Measurements from ENCODE around the gene AGMO. TPM values are rescaled to one million over a fixed set of nuclear protein-coding genes. Genes with fewer than 3 reads are reported as not detected.

Gene AGMO
- total RNA-seq, 1 donor from 2014 or later: 0.36 TPM

DNA sequence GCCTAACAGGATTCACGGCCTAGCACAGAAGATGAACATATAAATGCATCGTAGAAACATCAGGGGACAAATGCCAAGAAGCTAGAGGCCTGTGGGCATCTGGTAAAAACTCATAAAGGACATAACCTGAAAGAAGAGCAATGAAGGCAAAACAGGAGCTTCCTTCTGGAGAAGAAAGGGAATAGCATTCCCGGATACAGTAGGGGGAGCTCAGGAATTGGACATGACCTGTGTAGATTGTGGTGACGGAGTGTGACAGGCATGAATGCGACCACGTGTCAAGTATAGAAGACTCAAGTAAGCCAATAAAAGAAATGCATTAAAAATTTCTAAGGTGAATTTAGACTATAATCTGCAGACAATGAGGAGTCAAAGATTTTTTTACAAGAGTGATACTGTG lies 270.1 kb downstream of the AGMO start:
- intact Hi-C loops (cut with micrococcal nuclease): no loop called here
- no peaks in the 10 kb centered on the region for H3K36me3 ChIP-seq
- DNase-seq: no peak
- H3K27me3 ChIP-seq (ENCODE audit: low read depth): no peaks in the 10 kb centered on the region
- no peaks in the 10 kb centered on the region for H3K9me3 ChIP-seq (replicated peaks)
- no peak overlapping the region for H3K4me3 ChIP-seq
- H3K4me1 ChIP-seq: no peaks in the 10 kb centered on the region
- no peak overlapping the region for H3K27ac ChIP-seq (replicated peaks)
- TF ChIP-seq, protein P1, sequence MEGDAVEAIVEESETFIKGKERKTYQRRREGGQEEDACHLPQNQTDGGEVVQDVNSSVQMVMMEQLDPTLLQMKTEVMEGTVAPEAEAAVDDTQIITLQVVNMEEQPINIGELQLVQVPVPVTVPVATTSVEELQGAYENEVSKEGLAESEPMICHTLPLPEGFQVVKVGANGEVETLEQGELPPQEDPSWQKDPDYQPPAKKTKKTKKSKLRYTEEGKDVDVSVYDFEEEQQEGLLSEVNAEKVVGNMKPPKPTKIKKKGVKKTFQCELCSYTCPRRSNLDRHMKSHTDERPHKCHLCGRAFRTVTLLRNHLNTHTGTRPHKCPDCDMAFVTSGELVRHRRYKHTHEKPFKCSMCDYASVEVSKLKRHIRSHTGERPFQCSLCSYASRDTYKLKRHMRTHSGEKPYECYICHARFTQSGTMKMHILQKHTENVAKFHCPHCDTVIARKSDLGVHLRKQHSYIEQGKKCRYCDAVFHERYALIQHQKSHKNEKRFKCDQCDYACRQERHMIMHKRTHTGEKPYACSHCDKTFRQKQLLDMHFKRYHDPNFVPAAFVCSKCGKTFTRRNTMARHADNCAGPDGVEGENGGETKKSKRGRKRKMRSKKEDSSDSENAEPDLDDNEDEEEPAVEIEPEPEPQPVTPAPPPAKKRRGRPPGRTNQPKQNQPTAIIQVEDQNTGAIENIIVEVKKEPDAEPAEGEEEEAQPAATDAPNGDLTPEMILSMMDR (IDR thresholded peaks at IDR 0.05; ENCODE audit: borderline replicate concordance): no peak

DNA sequence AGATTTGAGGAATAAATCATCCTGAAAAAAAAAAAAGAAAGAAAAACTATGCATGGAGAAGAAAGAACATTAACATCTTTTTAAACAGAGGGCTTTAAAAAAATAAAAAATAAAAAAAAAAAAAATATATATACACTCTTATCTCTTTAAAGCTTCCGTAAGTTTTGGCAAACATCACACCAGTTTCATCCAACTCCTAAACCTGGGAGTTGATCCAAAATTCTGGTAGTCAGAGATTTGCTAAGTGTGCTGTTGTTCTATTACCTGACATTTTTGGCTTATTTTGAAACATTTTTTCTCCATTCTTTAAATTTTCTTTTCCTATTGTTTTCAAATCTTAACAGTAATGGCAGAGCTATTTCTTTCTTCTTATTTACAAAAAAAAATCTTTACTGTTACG lies 273.1 kb downstream of the AGMO start:
- no peaks in the 10 kb centered on the region for H3K27me3 ChIP-seq (ENCODE audit: low read depth)
- H3K9me3 ChIP-seq (replicated peaks): peaks cover 24% of the 10 kb centered on the region
- TF ChIP-seq, protein P1 (IDR thresholded peaks at IDR 0.05; ENCODE audit: borderline replicate concordance): no peak
- DNase-seq: no peak
- intact Hi-C loops (cut with micrococcal nuclease): no loop called here
- no peaks in the 10 kb centered on the region for H3K4me1 ChIP-seq
- no peak overlapping the region for H3K27ac ChIP-seq (replicated peaks)
- H3K4me3 ChIP-seq: no peak overlapping the region
- H3K36me3 ChIP-seq: no peaks in the 10 kb centered on the region

DNA sequence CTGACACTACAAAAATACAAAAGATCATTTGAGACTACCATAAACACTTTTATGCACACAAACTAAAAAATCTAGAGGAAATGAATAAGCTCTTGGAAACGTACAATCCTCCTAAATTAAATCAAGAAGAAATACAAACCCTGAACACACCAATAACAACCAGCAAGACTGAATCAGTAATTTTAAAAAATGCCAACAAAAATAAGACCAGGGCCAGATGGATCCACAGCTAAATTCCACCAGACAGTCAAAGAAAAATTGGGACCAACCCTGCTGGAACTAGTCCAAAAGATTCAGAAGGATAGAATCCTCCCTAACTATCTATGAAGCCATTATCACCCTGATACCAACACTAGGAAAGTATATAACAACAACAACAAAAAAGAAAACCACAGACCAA lies 277.4 kb downstream of the AGMO start:
- Histone ChIP-seq H3K36me3 (no peaks in the 10 kb centered on the region), H3K27ac (replicated peaks) (no peak overlapping the region), H3K9me3 (replicated peaks) (peaks cover 50% of the 10 kb centered on the region), H3K4me3 (no peak overlapping the region), H3K27me3 (ENCODE audit: low read depth) (no peaks in the 10 kb centered on the region), H3K4me1 (no peaks in the 10 kb centered on the region)
- intact Hi-C loops (cut with micrococcal nuclease): no loop called here
- TF ChIP-seq, protein P1 (IDR thresholded peaks at IDR 0.05; ENCODE audit: borderline replicate concordance): no peak
- DNase-seq: no peak

DNA sequence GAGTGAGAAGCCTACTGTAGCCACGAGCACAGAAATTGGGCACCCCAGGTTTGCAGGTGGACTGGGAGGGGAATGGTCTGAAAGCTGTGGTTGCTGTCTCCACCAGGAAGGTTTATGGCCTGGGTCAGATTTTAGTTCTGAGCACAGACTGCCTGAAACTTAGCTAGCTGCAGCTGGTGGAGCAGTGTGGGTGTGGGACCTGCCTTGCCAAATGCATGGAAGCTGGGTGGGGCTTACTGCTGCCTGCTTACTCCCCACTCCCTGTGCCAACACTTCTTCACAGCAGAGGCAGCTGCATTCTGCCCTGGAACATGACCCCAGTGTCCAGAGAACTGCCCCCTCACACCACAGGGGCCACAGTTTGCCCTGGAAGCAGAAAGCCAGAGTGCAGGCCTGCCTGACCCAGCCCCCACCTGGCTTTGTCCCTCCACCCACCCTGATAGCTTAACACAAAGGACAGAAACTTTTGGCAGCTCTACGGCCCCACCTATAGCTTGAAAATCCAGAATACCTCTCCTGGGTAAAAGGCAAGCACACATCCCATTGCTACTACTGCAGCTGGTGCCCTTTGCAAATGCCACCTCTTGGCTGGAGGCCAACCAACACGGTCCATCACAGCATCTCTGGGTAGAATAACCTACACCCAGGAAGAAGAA lies 281.6 kb downstream of the AGMO start:
- no peaks in the 10 kb centered on the region for H3K27me3 ChIP-seq (ENCODE audit: low read depth)
- H3K36me3 ChIP-seq: no peaks in the 10 kb centered on the region
- no peaks in the 10 kb centered on the region for H3K4me1 ChIP-seq
- H3K27ac ChIP-seq (replicated peaks): no peak overlapping the region
- intact Hi-C loops (cut with micrococcal nuclease): no loop called here
- TF ChIP-seq, protein P1 (IDR thresholded peaks at IDR 0.05; ENCODE audit: borderline replicate concordance): no peak
- H3K9me3 ChIP-seq (replicated peaks): peaks cover 66% of the 10 kb centered on the region
- DNase-seq: no peak
- H3K4me3 ChIP-seq: no peak overlapping the region

DNA sequence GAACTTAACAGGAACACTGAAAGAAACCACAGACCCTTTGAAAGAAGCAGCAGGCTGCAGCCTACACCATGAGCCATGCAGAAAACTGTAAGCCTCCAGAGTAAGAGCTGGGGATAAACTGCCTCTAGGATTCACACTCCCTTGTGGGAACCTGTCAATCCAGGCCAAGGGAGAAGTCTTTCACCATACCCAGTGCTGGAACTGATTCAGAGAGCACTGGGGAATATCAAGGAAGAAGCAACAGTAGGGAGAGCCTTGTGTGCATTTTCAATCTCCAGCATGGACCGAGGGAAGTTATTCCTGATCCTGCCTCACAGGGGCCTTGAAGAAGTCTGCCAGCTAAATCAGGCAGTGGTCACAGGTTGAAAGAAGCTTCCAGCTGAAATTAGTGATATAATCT lies 282.2 kb downstream of the AGMO start:
- Histone ChIP-seq H3K36me3 (no peaks in the 10 kb centered on the region), H3K9me3 (replicated peaks) (peaks cover 66% of the 10 kb centered on the region), H3K27me3 (ENCODE audit: low read depth) (no peaks in the 10 kb centered on the region), H3K4me3 (no peak overlapping the region), H3K27ac (replicated peaks) (no peak overlapping the region), H3K4me1 (no peaks in the 10 kb centered on the region)
- intact Hi-C loops (cut with micrococcal nuclease): no loop called here
- no peak for DNase-seq
- TF ChIP-seq, protein P1 (IDR thresholded peaks at IDR 0.05; ENCODE audit: borderline replicate concordance): no peak

All from left ventricle myocardium inferior (tissue), 1 donor.